ENCODE results near the gene TGFBR2. TPM values are rescaled to one million over a fixed set of nuclear protein-coding genes. Genes with fewer than 3 reads are reported as not detected.

TGFBR2 gene
- total RNA-seq, 1 experiment from 2014 or later: 48.2 TPM

- Histone ChIP-seq H3K9me2 (replicated peaks; ENCODE audit: low read length) (no peaks in the 10 kb centered on the region), H3K4me1 (ENCODE audit: insufficient read depth, low read length) (peaks cover 22% of the 10 kb centered on the region), H3F3A (ENCODE audit: low read length, unreplicated experiment) (peaks cover 6% of the 10 kb centered on the region), H3K27ac (ENCODE audit: low read length) (no peak overlapping the region), H3K9ac (ENCODE audit: low read length) (no peak overlapping the region), H4K20me1 (ENCODE audit: low read length) (no peaks in the 10 kb centered on the region), H3K79me2 (ENCODE audit: low read length) (no peaks in the 10 kb centered on the region), H3K9me3 (ENCODE audit: low read length) (no peaks in the 10 kb centered on the region), H3K36me3 (ENCODE audit: low read depth, low read length) (no peaks in the 10 kb centered on the region), H2AFZ (ENCODE audit: low read length) (no peak overlapping the region), H3K27me3 (ENCODE audit: low read length) (no peaks in the 10 kb centered on the region), H3K4me3 (ENCODE audit: low read length) (no peak overlapping the region), H3K4me2 (ENCODE audit: low read length) (no peak overlapping the region)
- ChIA-PET CTCF (no interaction called here), POLR2A (ENCODE audit: unreplicated experiment) (no interaction called here)
- no TSS peak for BruUV-seq (replicated peaks)
- intact Hi-C loops (cut with micrococcal nuclease): no loop called here
- no peak for TF ChIP-seq EZH2 (IDR thresholded peaks at IDR 0.05; ENCODE audit: low read length, unreplicated experiment)
- TF ChIP-seq CTCF (conservative IDR thresholded peaks at IDR 0.05; ENCODE audit: low read depth, low read length): no peak
- TF ChIP-seq EZH2phosphoT487 (IDR thresholded peaks at IDR 0.05; ENCODE audit: borderline replicate concordance, low read length): no peak
- DNase-seq: no peak
- ATAC-seq: no peak
Measured at GRCh38 chr3:30724863-30725262, 118.5 kb downstream of the TGFBR2 start.

DNA sequence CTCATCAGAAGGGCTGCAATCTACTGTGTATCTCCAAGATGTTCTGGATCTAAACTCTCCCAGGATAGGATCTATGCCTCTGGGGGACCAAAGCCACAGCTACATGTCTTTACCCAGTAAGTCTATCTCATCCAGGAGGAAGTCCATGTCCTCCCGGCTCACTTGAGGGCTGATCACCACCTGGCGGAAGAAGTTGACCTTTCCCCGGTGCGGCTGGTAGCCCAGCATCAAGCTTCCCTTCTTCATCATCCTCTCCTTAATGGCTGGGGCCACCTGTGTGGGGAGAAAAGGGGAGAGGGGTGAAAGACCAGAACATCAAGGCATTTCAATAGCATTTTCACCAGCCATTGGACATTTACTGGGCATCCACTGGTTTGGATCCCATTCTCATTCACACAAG is 121.7 kb downstream of the TGFBR2 start:
- no peak overlapping the region for H3K4me2 ChIP-seq (ENCODE audit: low read length)
- H3K9me2 ChIP-seq (replicated peaks; ENCODE audit: low read length): no peaks in the 10 kb centered on the region
- H3F3A ChIP-seq (ENCODE audit: low read length, unreplicated experiment): no peaks in the 10 kb centered on the region
- no peaks in the 10 kb centered on the region for H3K27me3 ChIP-seq (ENCODE audit: low read length)
- no peaks in the 10 kb centered on the region for H3K9me3 ChIP-seq (ENCODE audit: low read length)
- no peak overlapping the region for H2AFZ ChIP-seq (ENCODE audit: low read length)
- no peak overlapping the region for H3K4me3 ChIP-seq (ENCODE audit: low read length)
- no peaks in the 10 kb centered on the region for H3K36me3 ChIP-seq (ENCODE audit: low read depth, low read length)
- no peaks in the 10 kb centered on the region for H4K20me1 ChIP-seq (ENCODE audit: low read length)
- H3K79me2 ChIP-seq (ENCODE audit: low read length): no peaks in the 10 kb centered on the region
- CTCF ChIA-PET: no interaction called here
- no peak for DNase-seq
- peaks cover 14% of the 10 kb centered on the region for H3K4me1 ChIP-seq (ENCODE audit: insufficient read depth, low read length)
- H3K9ac ChIP-seq (ENCODE audit: low read length): no peak overlapping the region
- no peak overlapping the region for H3K27ac ChIP-seq (ENCODE audit: low read length)
- POLR2A ChIA-PET (ENCODE audit: unreplicated experiment): no interaction called here
- no TSS peak for BruUV-seq (replicated peaks)
- TF ChIP-seq EZH2phosphoT487 (IDR thresholded peaks at IDR 0.05; ENCODE audit: borderline replicate concordance, low read length) (no peak), EZH2 (IDR thresholded peaks at IDR 0.05; ENCODE audit: low read length, unreplicated experiment) (no peak), CTCF (conservative IDR thresholded peaks at IDR 0.05; ENCODE audit: low read depth, low read length) (no peak)
- intact Hi-C loops (cut with micrococcal nuclease): no loop called here
- ATAC-seq: no peak

GRCh38 chr3:30729512-30729911 is 123.1 kb downstream of the TGFBR2 start:
- TF ChIP-seq CTCF (conservative IDR thresholded peaks at IDR 0.05; ENCODE audit: low read depth, low read length) (no peak), EZH2phosphoT487 (IDR thresholded peaks at IDR 0.05; ENCODE audit: borderline replicate concordance, low read length) (no peak), EZH2 (IDR thresholded peaks at IDR 0.05; ENCODE audit: low read length, unreplicated experiment) (no peak)
- intact Hi-C loops (cut with micrococcal nuclease): no loop called here
- H3K9me2 ChIP-seq (replicated peaks; ENCODE audit: low read length): no peaks in the 10 kb centered on the region
- ATAC-seq: no peak
- no peaks in the 10 kb centered on the region for H3K27me3 ChIP-seq (ENCODE audit: low read length)
- H4K20me1 ChIP-seq (ENCODE audit: low read length): no peaks in the 10 kb centered on the region
- H3F3A ChIP-seq (ENCODE audit: low read length, unreplicated experiment): no peaks in the 10 kb centered on the region
- no peak overlapping the region for H3K27ac ChIP-seq (ENCODE audit: low read length)
- no peak overlapping the region for H3K4me3 ChIP-seq (ENCODE audit: low read length)
- DNase-seq: no peak
- H3K4me1 ChIP-seq (ENCODE audit: insufficient read depth, low read length): peaks cover 14% of the 10 kb centered on the region
- H3K79me2 ChIP-seq (ENCODE audit: low read length): no peaks in the 10 kb centered on the region
- H2AFZ ChIP-seq (ENCODE audit: low read length): no peak overlapping the region
- no peak overlapping the region for H3K4me2 ChIP-seq (ENCODE audit: low read length)
- no peaks in the 10 kb centered on the region for H3K9me3 ChIP-seq (ENCODE audit: low read length)
- no peak overlapping the region for H3K9ac ChIP-seq (ENCODE audit: low read length)
- CTCF ChIA-PET: no interaction called here
- no peaks in the 10 kb centered on the region for H3K36me3 ChIP-seq (ENCODE audit: low read depth, low read length)
- POLR2A ChIA-PET (ENCODE audit: unreplicated experiment): no interaction called here
- BruUV-seq (replicated peaks): no TSS peak

Measured in PC-3 (cell line).